GM19351 (cell line): ENCODE results near the gene ZNF69.
"Not testable (repeated sequence)": the region's sequence is repeated elsewhere in the genome, so short reads cannot be mapped to it uniquely, and the experiment has no call there.

Experiments
- ATAC-seq: cut with Tn5 transposase; IDR thresholded peaks from one replicate; pipeline ENCODE4 v1.9.1; 2021; ENCODE audit warnings: mild to moderate bottlenecking, moderate library complexity; ENCODE audit not compliant: unreplicated experiment

The ZNF69 gene

DNA sequence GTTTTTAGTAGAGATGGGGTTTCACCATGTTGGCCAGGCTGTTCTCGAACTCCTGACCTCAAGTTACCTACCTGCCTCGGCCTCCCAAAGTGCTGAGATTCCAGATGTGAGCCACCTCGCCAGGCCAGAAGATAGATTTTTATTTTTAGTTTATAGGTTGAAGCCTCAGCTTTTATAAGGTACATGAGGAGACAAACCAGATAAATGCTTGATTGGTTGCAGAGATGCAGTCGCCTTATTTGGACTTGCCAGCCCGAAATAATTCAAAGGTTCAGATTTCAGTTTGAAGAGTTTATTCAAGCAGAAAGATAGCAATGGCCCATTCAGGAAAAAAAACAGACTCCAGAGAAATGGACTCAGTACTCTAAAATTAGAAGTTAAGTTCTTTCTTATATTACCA is 3.1 kb downstream of the ZNF69 start:
- ATAC-seq: no peak

GRCh38 chr19:11894851-11895250 is 7.3 kb downstream of the ZNF69 start:
- ATAC-seq: no peak

GRCh38 chr19:11902228-11902627 is 14.6 kb downstream of the ZNF69 start:
- no peak for ATAC-seq

DNA sequence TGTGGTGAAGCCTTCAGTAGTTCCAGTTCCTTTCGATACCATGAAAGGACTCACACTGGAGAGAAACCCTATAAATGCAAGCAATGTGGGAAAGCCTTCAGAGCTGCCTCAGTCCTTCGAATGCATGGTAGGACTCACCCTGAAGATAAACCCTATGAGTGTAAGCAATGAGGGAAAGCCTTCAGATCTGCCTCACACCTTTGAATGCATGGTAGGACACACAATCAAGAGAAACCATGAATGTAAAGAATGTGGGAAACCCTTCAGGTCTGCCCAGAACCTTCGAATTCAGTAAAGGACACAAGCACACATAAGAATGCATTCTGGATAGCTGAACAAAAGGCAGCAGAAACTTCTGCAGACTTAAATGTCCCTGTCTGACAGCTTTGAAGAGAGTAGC is 18.3 kb downstream of the ZNF69 start:
- ATAC-seq: no peak

DNA sequence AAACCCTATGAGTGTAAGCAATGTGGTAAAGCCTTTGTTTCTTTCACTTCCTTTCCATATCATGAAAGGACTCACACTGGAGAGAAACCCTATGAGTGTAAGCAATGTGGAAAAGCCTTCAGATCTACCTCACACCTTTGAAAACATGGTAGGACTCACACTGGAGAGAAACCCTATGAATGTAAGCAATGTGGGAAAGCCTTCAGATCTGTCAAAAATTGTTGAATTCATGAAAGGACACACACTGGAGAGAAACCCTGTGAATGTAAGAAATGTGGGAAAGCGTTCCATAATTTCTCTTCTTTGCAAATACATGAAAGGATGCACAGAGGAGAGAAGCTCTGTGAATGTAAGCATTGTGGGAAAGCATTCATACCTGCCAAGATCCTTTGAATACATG is 24.4 kb downstream of the ZNF69 start:
- ATAC-seq: not testable (repeated sequence)

- ATAC-seq: not testable (repeated sequence)
Observed at GRCh38 chr19:11914417-11915051, 27.0 kb downstream of the ZNF69 start.

- no peak for ATAC-seq
Observed at GRCh38 chr19:11921852-11922495, 34.4 kb downstream of the ZNF69 start.

GRCh38 chr19:11924886-11925650 is 37.5 kb downstream of the ZNF69 start, which contains the start of gene ZNF700:
Gene ZNF700, plus strand, starts transcription at chr19:11925107. Its CDS starts 104 bp downstream, at chr19:11925211.
- peak; percentile 89 for ATAC-seq

DNA sequence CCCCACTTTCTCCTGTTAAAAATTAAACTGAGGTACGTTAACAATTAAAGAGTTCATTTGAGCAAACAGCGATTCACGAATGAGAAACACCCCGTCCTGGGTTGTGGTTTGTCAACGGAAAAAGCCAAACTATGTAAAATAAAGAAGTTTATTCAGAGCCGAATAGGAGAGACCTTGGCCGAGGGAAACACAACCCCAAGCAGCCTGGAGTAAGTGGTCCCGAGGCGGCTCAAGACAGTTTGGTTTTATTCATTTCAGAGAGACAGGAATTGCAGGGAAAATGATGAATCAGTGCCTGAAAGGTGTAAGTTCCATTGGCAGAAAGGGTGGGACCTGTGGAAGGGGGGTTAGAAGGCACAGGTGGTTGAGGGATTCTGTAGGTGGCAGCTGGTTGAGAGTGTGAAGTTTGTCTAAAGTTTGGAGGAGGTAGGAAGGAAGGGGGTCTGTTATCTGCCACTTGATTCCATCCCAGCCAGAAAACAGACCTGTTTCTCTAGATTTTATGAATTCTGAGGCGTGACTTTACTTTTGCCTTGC is 38.1 kb downstream of the ZNF69 start:
- not testable (repeated sequence) for ATAC-seq

GRCh38 chr19:11927227-11927626 is 39.6 kb downstream of the ZNF69 start:
- ATAC-seq: no peak

DNA sequence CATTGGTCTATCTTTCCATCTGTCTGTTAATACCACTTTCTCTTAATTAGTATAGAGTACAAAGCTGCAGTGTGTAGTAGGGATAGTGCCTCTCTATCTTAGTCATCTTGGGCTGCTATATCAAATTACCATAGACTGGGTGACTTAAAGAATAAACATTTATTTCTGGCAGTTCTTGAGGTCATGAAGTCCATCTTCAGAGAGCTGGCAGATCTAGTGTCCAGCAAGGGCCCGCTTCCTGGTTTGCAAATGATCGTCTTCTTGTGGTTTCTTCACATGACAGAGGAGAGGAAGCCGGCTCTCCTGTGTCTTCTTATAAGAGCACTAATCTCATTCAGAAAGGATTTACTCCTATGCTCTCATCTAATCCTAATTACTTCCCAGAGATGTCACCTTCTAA is 43.5 kb downstream of the ZNF69 start:
- ATAC-seq: no peak

GRCh38 chr19:11931513-11931912 is 43.9 kb downstream of the ZNF69 start:
- no peak for ATAC-seq

DNA sequence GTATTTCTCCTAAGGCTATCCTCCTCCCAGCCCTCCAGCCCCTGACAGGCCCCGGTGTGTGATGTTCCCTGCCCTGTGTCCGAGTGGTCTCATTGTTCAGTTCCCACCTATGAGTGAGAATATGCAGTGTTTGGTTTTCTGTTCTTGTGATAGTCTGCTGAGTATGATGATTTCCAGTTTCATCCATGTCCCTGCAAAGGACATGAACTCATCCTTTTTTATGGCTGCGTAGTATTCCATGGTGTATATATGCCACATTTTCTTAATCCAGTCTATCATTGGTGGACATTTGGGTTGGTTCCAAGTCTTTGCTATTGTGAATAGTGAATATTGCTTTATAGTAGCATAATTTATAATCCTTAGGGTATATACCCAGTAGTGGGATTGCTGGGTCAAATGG is 48.2 kb downstream of the ZNF69 start:
- ATAC-seq: not testable (repeated sequence)

DNA sequence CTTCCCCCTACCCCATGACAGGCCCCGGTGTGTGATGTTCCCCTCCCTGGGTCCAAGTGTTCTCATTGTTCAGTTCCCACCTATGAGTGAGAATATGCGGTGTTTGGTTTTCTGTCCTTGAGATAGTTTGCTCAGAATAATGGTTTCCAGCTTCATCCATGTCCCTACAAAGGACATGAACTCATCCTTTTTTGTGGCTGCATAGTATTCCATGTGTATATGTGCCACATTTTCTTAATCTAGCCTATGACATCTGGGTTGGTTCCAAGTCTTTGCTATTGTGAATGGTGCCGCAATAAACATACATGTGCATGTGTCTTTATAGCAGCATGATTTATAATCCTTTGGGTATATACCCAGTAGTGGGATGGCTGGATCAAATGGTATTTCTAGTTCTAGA is 50.8 kb downstream of the ZNF69 start:
- ATAC-seq: not testable (repeated sequence)

DNA sequence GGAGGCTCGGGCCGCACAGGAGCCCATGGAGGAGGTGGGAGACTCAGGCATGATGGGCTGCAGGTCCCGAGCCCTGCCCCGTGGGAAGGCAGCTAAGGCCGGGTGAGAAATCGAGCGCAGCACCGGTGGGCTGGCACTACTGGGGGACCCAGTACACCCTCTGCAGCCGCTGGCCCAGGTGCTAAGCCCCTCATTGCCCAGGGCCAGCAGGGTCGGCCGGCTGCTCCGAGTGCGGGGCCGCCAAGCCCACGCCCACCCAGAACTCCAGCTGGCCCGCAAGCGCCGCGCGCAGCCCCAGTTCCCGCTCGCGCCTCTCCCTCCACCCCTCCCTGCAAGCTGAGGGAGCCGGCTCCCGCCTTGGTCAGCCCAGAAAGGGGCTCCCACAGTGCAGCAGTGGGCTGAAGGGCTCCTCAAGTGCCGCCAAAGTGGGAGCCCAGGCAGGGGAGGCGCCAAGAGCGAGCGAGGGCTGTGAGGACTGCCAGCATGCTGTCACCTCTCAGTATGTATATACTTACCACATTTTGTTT is 53.8 kb downstream of the ZNF69 start:
- ATAC-seq: not testable (repeated sequence)

DNA sequence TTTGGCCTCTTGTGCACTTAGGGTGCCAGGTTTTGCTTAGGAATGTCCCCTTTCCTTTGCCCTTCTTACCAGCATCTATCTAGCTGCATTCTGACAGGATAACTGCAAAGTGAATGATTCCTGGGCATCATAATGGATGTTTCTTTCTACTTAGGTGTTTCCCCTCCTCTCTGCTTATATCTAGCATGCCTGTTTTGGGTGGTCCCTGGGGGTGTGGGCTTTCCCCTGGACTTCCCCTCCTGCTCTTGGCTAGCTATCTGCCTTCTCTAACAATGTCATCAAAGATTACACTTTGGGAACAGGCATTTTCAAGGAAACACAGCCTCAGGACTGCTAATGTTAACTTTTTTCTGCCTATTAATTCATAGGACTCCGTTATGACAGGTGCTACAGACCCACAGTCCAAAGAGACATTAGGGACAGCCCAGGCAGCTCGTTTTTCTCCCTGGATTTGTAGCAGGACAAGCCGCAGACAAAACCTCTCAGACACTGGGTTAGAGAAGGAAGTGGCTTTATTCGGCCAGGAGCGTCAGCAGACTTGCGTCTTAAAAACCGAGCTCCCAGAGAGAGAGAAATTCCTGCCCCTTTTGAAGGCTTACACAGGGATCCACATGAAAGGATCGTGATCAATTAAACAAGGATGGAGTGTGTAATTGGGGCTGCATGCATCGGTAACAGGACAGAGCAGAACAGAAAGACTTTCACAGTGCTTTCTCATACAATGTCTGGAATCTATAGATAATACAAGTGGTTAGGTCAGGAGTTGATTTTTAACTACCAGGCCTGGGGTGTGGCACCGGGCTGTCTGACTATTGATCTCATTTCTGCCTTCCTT is 54.6 kb downstream of the ZNF69 start:
- no peak for ATAC-seq

DNA sequence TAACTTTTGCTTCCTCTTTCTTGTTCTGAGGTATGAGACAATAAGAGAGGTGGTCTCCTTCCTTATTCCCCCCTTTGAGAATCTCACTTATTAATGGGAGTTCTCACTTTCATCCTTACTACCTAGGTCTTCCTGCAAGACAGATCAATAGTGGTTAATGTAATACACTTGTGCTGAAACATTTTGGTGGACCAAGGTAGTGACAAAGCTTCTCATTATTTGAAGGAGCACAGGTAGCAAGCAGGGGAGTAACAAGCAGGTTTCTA is 55.2 kb downstream of the ZNF69 start:
- ATAC-seq: no peak

DNA sequence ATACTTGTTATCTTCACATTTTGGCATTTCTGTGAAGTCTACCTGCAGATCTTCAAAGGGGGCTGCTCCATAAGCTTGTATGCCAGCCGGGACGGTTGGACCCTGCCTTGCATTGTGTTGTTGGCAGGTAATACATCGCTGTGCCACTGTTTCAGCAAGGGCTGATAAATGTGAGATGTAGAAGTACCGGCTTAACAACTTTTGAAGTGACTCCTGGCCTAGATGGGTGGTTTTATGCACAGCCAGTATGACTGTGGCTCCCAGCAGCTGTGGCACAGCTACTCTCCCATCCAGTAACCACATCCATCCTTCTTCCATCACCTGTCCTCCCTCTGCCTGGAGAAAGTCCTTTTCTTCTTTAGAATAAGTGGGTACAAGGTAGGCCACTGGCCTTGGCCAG is 57.1 kb downstream of the ZNF69 start:
- no peak for ATAC-seq

DNA sequence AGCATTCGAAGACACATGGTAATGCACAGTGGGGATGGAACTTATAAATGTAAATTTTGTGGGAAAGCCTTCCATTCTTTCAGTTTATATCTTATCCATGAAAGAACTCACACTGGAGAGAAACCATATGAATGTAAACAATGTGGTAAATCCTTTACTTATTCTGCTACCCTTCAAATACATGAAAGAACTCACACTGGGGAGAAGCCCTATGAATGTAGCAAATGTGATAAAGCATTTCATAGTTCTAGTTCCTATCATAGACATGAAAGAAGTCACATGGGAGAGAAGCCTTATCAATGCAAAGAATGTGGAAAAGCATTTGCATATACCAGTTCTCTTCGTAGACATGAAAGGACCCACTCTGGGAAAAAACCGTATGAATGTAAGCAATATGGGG is 61.1 kb downstream of the ZNF69 start:
- ATAC-seq: no peak

- ATAC-seq: no peak
Observed at GRCh38 chr19:11949201-11949600, 61.6 kb downstream of the ZNF69 start.

DNA sequence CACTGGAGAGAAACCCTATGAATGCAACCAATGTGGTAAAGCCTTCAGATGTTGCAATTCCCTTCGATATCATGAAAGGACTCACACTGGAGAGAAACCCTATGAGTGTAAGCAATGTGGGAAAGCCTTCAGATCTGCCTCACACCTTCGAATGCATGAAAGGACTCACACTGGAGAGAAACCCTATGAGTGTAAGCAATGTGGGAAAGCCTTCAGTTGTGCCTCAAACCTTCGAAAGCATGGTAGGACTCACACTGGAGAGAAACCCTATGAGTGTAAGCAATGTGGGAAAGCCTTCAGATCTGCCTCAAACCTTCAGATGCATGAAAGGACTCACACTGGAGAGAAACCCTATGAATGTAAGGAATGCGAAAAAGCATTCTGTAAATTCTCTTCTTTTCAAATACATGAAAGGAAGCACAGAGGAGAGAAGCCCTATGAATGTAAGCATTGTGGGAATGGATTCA is 62.1 kb downstream of the ZNF69 start:
- ATAC-seq: not testable (repeated sequence)
